Astrocyte of the cerebellum (primary cell): ENCODE data around the gene CUEDC1.

Experiments
- DNase-seq: peaks from one replicate; pipeline ENCODE4 v3.0.0-alpha.2; 2011; ENCODE audit warnings: low read depth
- H3K4me3 ChIP-seq: 2 replicates; pipeline ENCODE4 v1.5.1; 2011; ENCODE audit warnings: mild to moderate bottlenecking, low read depth, low read length, moderate library complexity
- in situ Hi-C: cut with HindIII; loops from 2 replicates; pipeline ENCODE4 v1.10.0; 2017; ENCODE audit warnings: low sequenced_read_pairs
- TF ChIP-seq, protein P1 (sequence below): IDR thresholded peaks from 2 replicates; pipeline ENCODE4 v1.5.1; 2012; ENCODE audit warnings: low read length, low read depth, moderate library complexity, mild to moderate bottlenecking; ENCODE audit errors: missing control alignments

The CUEDC1 gene

DNA sequence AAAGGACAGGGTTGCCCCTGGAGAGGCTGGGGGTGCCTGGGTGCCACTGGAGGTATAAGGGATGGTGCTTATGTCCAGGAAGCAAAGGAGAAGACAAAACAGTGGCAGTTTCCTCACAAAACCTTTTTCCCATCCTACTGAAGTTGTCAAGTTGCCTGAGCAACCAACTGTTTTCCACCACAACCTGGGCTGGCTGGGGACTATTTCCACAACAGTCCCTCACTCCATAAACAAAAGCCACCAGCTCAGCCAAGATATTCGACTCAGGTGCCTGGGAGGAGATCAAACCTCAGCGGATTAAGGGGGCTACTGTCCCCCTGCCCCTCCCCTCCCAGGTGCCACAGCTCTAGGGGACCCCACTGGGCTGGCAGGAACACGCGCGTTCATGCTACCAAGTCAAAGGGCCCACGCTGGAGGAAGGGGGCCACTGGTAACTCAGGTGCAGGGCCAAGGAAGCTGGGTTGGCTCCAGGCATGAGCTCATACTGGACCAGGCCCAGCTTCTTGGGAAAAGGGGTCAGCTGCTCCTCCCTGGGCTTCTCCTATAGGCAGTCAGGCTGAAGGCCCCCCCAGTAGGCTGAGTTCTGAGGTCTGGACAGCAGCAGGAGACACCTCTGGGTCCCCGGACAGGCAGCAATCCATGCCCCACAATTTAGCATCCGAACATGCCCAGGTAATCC, 59.7 kb downstream of the CUEDC1 start:
- TF ChIP-seq, protein P1, sequence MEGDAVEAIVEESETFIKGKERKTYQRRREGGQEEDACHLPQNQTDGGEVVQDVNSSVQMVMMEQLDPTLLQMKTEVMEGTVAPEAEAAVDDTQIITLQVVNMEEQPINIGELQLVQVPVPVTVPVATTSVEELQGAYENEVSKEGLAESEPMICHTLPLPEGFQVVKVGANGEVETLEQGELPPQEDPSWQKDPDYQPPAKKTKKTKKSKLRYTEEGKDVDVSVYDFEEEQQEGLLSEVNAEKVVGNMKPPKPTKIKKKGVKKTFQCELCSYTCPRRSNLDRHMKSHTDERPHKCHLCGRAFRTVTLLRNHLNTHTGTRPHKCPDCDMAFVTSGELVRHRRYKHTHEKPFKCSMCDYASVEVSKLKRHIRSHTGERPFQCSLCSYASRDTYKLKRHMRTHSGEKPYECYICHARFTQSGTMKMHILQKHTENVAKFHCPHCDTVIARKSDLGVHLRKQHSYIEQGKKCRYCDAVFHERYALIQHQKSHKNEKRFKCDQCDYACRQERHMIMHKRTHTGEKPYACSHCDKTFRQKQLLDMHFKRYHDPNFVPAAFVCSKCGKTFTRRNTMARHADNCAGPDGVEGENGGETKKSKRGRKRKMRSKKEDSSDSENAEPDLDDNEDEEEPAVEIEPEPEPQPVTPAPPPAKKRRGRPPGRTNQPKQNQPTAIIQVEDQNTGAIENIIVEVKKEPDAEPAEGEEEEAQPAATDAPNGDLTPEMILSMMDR: no peak
- H3K4me3 ChIP-seq: no peak overlapping the region
- DNase-seq: no peak
- in situ Hi-C loops: no loop called here

DNA sequence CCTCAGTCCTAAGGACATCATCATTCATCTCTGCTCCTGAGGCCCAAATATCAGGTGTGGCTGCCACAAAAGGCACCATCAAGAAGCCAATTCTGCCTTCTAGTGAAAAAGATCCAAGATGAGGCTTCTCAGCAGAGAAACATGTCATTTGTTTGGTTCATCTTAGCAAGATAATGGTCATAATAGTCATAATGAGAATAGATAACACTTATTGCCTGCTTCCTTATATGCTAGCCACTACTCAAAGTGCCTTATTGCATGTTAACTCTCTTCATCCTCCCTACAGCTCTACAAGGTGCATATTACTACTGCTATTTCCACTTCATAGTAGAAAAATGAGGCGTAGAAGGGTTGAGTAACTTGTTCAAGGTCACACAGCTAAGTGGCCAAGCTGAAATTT, 60.4 kb downstream of the CUEDC1 start:
- TF ChIP-seq, protein P1: no peak
- in situ Hi-C loops: no loop called here
- H3K4me3 ChIP-seq: no peak overlapping the region
- no peak for DNase-seq

DNA sequence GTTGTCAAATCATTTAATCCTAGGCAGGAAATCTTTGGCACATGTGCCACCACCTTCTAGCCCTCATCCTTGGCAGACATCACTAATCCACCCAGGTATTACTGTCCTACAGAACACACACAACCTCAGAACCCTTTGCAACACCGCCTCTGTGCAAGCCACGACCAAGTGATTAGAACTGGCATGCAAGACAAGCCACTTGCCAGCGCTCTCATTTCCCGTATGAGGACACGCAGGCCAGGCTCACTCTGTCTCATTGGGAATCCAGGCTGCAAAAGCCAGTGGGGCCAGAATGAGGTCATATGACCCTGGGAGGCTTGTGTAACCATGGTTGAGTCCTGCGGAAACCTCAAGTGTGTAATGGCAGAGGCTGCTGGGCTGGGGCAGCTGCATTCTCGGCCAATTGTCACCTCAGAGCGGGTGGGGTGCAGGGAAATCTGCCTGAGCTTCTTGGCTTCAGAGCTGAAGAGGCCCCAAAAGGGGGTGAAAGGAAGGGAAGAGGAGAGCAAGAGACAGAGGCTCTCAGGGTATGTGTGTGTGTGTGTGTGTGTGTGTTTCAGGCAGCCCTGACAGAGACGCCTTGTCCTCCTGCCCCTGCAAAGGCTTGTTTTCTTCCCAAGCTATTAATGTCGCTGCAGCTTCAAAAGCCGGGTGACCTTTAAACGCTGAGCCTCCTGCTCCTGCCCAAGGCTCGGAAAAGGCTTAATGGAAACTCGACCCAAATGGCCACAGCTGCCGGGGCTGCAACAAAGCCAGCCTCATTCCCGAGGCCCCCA, 62.2 kb downstream of the CUEDC1 start:
- TF ChIP-seq, protein P1: no peak
- in situ Hi-C loops: no loop called here
- no peak overlapping the region for H3K4me3 ChIP-seq
- peak; percentile 94 for DNase-seq

DNA sequence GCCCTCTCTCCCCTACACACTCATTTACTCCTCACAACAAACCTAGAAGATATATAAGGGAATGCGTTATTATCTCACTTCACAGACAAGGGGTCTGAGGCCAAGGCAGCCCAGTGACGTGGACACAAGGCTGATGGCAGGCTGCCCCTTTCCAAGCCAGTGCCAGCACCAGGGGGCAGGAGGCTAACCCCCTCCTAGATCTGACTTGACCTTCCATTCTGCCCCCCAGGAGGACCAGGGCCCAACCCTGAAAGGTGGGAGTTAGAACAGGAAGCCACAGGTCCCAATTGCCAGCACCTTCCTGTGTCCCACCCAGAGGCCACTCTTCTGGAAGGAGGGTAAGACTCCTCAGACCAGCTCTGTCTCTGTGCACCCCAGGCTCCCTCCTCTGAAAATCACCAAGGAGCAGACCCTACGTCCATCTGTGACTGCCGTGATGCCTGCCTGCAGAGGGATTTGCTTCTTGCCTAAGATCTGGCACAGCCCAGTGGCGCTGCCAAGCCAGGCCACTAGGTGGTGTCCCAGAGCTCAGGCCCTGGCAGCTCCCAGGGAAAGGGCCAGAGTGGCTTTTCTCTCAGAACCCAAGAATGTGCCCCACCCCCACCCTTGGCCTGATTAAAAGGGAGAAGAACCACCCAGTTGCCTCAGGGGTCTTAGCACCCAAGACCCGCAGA, 62.9 kb downstream of the CUEDC1 start:
- no peak overlapping the region for H3K4me3 ChIP-seq
- in situ Hi-C loops: no loop called here
- TF ChIP-seq, protein P1: peak; percentile 100
- DNase-seq: peak; percentile 84

DNA sequence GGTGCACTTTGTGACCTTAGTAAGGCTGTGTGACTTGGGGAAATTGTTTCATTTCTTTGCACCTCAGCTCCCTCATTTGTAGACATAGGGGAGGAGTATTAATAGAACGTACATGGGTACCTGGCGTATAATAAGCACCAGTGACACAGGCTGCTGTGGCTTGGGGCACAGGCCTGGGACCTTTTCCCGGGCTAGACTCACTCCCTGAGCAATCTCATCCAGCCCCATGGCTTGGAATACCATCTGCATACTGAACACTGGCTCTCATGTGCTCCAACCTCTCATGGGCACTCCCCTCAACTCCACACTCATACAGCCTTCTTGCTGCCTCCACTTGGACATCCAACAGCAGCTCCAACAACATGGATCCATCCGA, 64.4 kb downstream of the CUEDC1 start:
- in situ Hi-C loops: no loop called here
- DNase-seq: no peak
- no peak overlapping the region for H3K4me3 ChIP-seq
- TF ChIP-seq, protein P1: no peak

DNA sequence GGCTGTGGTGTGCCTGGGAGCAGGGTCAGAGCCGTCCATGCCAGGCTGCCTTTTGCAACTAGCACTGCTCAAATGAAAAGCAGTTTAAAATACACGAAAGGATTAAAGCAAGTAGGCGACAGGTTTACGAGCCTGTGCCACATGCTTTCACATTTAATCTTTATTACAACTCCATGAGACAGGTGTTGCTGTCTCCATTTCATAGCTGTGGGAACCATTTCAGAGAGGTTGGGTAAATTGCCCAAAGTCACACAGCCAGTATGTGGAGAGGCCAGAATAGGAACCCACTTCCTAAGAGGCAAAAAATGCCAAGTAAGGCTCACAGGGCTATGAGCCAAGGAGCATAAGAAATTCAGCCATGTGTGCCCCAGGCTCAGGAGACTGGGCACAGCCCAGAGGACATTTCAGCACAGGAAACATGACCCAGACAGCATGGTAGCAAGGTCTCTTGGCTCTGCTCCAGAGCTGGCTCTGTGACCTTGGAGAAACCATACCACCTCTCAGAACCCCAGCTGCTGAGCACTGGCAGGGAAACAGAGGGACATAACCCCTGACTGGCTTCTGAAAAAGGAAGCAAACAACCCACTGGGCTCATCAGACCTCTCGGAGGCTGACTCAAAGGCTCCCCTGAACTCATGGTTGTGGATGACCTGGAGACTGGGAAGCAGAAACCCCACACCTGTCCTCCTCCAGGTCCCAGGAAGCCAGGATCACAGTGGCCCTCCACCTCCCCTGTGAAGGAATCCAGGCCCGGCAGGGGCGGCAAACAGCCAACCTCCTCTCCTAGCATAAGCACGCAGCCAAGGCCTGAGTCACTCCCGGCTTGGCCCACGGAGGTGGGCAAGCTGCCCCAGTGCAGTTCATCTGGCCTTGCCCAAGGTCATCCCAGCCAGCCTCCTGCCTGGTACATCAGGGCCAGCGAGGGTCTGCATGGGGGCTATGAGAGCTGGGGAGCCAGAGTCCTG, 65.0 kb downstream of the CUEDC1 start:
- TF ChIP-seq, protein P1: no peak
- no peak overlapping the region for H3K4me3 ChIP-seq
- in situ Hi-C loops: no loop called here
- peak; percentile 78 for DNase-seq
